Activated CD4-positive, alpha-beta T cell treated with anti-CD3 and anti-CD28 coated beads, Interleukin-2, amount 50 U/mL, for 48 hours (primary cell): ENCODE results near the gene IL26.
A peak's percentile ranks its signal among the peaks of the same experiment; 100 is the strongest.
"Not testable (repeated sequence)": the region's sequence is repeated elsewhere in the genome, so short reads cannot be mapped to it uniquely, and the experiment has no call there.

Experiments
- DNase-seq, 2 experiments: peaks; one replicate each; pipeline ENCODE4 v3.0.0-alpha.2; 2020

IL26 gene

GRCh38 chr12:68239309-68239982 is 13.8 kb upstream of the IL26 start:
- DNase-seq = no peak

- no peak for DNase-seq
Measured at GRCh38 chr12:68237619-68238018, 12.0 kb upstream of the IL26 start.

- DNase-seq = no peak
Measured at GRCh38 chr12:68237078-68237477, 11.5 kb upstream of the IL26 start.

GRCh38 chr12:68236421-68237059 is 10.9 kb upstream of the IL26 start:
- DNase-seq = peak; percentile 16 to 35

GRCh38 chr12:68235576-68235975 is 10.0 kb upstream of the IL26 start:
- no peak for DNase-seq

- DNase-seq = no peak
Measured at GRCh38 chr12:68234140-68234539, 8.5 kb upstream of the IL26 start.

GRCh38 chr12:68233498-68233897 is 7.9 kb upstream of the IL26 start:
- no peak for DNase-seq

GRCh38 chr12:68231691-68232090 is 6.1 kb upstream of the IL26 start:
- no peak for DNase-seq

GRCh38 chr12:68231229-68231628 is 5.6 kb upstream of the IL26 start:
- no peak for DNase-seq

- no peak for DNase-seq
Measured at GRCh38 chr12:68229956-68230355, 4.3 kb upstream of the IL26 start.

GRCh38 chr12:68227356-68227755 is 1.7 kb upstream of the IL26 start:
- no peak for DNase-seq

GRCh38 chr12:68224613-68225285 is 861 bp downstream of the IL26 start:
- no peak for DNase-seq

- DNase-seq = peak; percentile 71 to 80
Measured at GRCh38 chr12:68223067-68223747, 2.4 kb downstream of the IL26 start.

GRCh38 chr12:68222326-68222725 is 3.3 kb downstream of the IL26 start:
- no peak for DNase-seq

- DNase-seq = no peak
Measured at GRCh38 chr12:68221497-68221896, 4.1 kb downstream of the IL26 start.

GRCh38 chr12:68210875-68211274 is 14.7 kb downstream of the IL26 start:
- no peak for DNase-seq

GRCh38 chr12:68209048-68209728 is 16.4 kb downstream of the IL26 start:
- not testable (repeated sequence) for DNase-seq

GRCh38 chr12:68207276-68207675 is 18.3 kb downstream of the IL26 start:
- DNase-seq = no peak

GRCh38 chr12:68206446-68206845 is 19.2 kb downstream of the IL26 start:
- DNase-seq = no peak

- DNase-seq = no peak
Measured at GRCh38 chr12:68203460-68203875, 22.1 kb downstream of the IL26 start.

- DNase-seq = no peak
Measured at GRCh38 chr12:68200854-68201253, 24.8 kb downstream of the IL26 start.

- DNase-seq = no peak
Measured at GRCh38 chr12:68199127-68199526, 26.5 kb downstream of the IL26 start.

- peak in 1 of 2 experiments; percentile 32 for DNase-seq
Measured at GRCh38 chr12:68198507-68199086, 27.0 kb downstream of the IL26 start.
